Fibroblast of the aortic adventitia (primary cell): ENCODE data around the gene CS. TPM values are rescaled to one million over a fixed set of nuclear protein-coding genes. Genes with fewer than 3 reads are reported as not detected.
"Not testable (repeated sequence)": the region's sequence is repeated elsewhere in the genome, so short reads cannot be mapped to it uniquely, and the experiment has no call there.

Experiments
- DNase-seq: peaks from one replicate; pipeline ENCODE4 v3.0.0-alpha.2; 2010; ENCODE audit warnings: low read depth
- H3K4me3 ChIP-seq: 2 replicates; pipeline ENCODE4 v1.5.1; 2011; ENCODE audit warnings: low read depth, mild to moderate bottlenecking, control low read depth, low read length, moderate library complexity
- CTCF ChIP-seq: IDR thresholded peaks from 2 replicates; pipeline ENCODE4 v1.5.1; 2011; ENCODE audit warnings: mild to moderate bottlenecking, low read length, control low read depth, inconsistent platforms; ENCODE audit not compliant: insufficient read depth
- total RNA-seq: library from RNA; depleted of rRNA; stranded (reverse); fragments of >200 nt; gene quantifications from 2 replicates; pipeline ENCODE4 v1.2.3, GENCODE V29; 2012; ENCODE audit warnings: low replicate concordance

The CS gene
- total RNA-seq, 1 donor: 117 TPM

GRCh38 chr12:56282030-56282429 lies 18.1 kb downstream of the CS start:
- DNase-seq: no peak
- no peak overlapping the region for H3K4me3 ChIP-seq
- TF ChIP-seq CTCF: no peak

GRCh38 chr12:56280849-56281248 lies 19.3 kb downstream of the CS start:
- DNase-seq: no peak
- no peak overlapping the region for H3K4me3 ChIP-seq
- no peak for TF ChIP-seq CTCF

- TF ChIP-seq CTCF: no peak
- DNase-seq: no peak
- H3K4me3 ChIP-seq: no peak overlapping the region
Measured at GRCh38 chr12:56278905-56279304, 21.2 kb downstream of the CS start.

GRCh38 chr12:56274299-56274698 lies 25.8 kb downstream of the CS start:
- TF ChIP-seq CTCF: no peak
- no peak overlapping the region for H3K4me3 ChIP-seq
- DNase-seq: no peak

- not testable (repeated sequence) for H3K4me3 ChIP-seq
Measured at GRCh38 chr12:56272468-56272867, 27.7 kb downstream of the CS start.

GRCh38 chr12:56271031-56271430 lies 29.1 kb downstream of the CS start:
- H3K4me3 ChIP-seq: no peak overlapping the region
- DNase-seq: peak; percentile 34
- TF ChIP-seq CTCF: peak; percentile 55

More at GRCh38 chr12:56272468-56272867, 27.7 kb downstream of the CS start:
- not testable (repeated sequence) for DNase-seq

GRCh38 chr12:56267443-56268071 lies 32.6 kb downstream of the CS start:
- peak overlapping the region; percentile 83 for H3K4me3 ChIP-seq
- peak; percentile 14 for DNase-seq
- TF ChIP-seq CTCF: no peak
